GM19239 (cell line): Measurements from ENCODE around the gene TMC1.
"Not testable (repeated sequence)": the region's sequence is repeated elsewhere in the genome, so short reads cannot be mapped to it uniquely, and the experiment has no call there.

Source experiments
- DNase-seq: peaks from one replicate; pipeline ENCODE4 v3.0.0; 2011; ENCODE audit warnings: low spot score; ENCODE audit not compliant: insufficient read length
- FAIRE-seq: peaks from 2 replicates; lab custom pipeline; 2011; peaks lifted over from hg19 to GRCh38; lab: Jason Lieb, UNC

TMC1 gene

DNA sequence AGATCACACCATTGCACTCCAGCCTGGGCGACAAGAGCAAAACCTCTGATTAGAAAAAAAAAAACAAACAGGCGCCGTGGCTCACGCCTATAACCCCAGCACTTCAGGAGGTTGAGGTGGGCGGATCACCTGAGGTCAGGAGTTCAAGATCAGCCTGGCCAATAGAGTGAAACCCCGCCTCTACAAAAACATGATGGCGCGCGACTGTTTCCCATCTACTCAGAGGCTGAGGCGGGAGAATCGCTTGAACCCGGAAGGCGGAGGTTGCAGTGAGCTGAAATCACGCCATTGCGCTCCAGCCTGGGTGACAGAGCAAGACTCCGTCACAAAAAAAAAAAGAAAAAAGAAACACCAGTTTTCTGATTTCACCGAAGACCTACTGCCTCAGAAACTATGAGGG lies at the start of gene TMC1:
TMC1 (plus strand) TSS at position 193 of the 400 bp plus-strand sequence. CDS start 127,041 bp downstream, outside the sequence.
- DNase-seq, FAIRE-seq: not testable (repeated sequence)

DNA sequence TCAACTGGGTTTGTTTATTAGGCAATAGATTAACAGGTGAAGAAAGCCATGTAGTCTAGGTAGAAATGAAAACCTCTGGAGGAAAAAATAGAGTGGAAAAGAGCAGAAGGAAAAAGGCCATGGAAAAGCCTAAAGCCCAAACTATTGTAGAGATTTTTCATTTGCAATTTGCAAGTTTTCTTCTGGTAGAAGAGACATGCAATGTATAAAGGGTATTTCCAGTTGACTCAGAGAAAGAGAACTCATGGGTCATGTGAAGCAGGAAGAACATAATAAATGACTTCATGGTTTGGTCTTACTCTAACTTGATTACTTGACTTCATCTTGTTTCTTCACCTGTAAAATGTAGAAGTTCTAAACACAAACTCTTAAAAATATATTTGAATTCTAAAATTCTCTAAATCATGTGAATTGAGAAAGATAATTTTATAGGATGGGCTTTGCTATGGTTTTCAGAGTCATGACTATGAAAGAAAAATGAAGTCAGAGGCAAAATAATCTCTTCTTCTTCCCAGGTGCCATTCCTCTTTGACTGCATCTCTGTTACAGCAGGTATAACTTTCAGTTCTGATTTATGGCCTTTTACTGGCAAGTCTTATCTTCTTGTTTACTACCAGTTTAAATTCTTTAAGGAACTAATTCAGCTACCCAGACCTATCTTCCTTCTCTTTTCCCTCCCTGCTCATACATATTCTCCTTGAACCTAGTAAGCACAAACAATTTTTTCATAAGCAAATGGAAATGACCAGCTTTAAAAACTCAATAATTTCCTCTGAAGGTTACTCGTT lies 47.7 kb upstream of the TMC1 start:
- DNase-seq (no peak), FAIRE-seq (peak; percentile 72)

DNA sequence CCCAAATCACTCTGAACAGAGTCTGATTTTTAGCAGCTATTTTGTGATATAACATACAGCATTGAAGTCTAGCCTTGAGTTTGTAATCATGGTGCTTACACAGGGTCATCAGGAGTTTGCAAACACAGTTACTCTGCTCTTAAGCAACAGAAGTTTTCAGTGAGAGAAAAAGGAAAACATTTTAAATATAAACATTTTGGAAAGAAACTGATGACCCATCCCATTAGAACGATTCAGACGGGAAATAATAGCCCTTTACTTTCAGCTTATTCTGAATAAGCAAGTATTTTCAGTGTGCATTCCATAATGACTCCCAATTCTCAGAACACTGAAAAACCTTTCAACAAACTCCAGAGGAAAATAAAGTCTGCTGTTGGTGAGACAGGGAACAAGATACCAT lies 46.7 kb upstream of the TMC1 start:
- DNase-seq (no peak), FAIRE-seq (no peak)

DNA sequence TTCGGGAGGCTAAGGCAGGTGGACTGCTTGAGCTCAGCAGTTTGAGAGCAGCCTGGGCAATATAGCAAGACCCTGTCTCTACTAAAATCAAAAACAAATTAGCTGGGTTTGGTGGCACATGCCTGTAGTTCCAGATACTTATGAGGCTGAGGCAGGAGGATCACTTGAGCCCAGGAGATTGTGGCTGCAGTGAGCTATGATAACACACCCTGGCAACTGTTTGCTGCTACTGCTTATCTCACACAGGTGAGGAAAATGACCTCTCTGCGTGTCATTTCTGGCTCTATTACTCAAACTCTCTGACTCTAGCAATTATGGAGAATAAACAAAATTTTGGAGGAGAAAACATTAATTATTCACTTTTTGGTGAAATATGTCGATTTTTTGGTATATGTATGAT lies 45.3 kb upstream of the TMC1 start:
- FAIRE-seq (no peak), DNase-seq (no peak)

DNA sequence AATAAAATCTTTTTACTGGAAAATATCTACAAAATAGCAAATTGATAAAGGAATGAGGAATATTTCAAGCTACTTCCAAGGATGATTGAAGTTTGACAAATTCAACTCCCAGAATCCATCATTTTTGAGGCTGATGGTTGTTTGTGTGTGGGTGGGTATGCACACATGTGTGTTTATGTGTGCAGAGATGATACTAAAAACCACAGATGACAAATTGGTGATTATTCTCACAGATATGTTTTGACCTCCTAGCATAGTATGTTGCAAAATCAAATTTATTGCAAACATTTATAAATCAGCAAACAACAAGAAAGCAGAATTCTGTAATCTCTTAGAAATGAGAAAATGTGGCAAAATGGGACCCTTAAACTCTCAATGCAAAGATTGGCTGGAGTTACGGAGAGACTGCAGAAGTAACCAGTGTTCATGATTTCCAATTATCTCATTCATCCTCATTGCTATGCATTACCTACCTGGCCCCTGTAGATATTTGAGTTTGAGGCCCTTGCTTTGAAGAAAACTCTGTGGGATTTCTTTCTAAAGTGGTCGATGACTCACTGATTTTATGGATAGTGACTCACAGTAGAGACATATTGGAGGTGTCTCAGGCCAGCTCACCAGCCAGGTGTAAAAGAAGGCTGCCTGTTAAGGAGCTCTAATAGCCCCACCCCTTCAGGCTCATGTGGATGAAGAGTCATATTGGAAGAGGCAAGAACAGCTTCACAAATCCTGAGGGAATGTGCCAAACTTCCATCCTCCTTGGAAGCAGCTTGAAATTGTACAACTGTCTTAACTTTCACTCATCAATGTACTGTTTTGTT lies 44.6 kb upstream of the TMC1 start:
- no peak for FAIRE-seq
- no peak for DNase-seq

DNA sequence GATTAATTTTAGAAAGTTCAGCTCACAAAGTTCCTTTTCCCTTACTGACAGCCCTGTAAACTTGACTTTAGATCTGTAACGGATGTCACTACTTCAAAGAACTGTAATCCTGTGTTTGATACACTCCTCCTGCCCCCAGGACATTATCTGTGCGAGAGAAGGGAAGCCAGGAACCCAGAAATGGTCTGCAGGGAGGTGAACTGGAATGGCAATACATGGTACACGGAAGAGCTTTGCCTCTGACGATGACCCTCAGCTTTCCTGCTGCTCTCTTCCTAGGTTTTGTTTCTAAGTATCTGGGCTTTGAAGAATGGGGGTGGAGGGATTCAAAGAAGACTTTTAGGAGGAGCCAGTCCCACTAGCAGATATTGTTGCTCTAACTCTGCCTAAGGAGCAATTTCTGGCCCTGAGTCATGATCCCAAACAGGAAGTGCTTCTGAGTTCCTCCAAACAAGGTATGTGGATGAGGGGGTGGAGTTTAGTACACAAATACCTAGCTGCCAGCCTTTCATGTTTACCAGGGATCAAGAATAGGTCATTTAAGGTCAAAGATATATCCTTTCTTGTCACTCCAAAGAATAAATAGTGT lies 43.4 kb upstream of the TMC1 start:
- FAIRE-seq, result no peak

DNA sequence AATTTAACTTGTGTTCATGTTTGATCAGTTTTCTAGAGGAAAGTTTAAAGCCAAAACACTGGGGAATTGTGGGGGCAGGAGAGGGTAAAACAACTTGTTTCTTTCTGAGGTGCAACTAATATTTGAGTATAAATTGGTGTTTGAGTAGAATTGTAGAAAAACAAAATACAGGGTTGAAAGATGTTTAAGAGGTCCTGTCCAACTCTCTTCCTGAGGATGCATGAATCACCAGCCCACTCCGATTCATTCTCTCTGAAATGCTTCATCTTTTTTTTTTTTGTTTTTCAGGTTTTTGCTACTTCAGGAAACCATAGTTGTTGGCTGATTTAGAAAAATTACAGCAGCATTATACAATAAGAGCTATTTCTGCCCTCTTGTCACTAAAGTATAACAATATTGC lies 42.4 kb upstream of the TMC1 start:
- FAIRE-seq, result no peak
- no peak for DNase-seq

More for the DNA sequence above, 43.4 kb upstream of the TMC1 start:
- no peak for DNase-seq

DNA sequence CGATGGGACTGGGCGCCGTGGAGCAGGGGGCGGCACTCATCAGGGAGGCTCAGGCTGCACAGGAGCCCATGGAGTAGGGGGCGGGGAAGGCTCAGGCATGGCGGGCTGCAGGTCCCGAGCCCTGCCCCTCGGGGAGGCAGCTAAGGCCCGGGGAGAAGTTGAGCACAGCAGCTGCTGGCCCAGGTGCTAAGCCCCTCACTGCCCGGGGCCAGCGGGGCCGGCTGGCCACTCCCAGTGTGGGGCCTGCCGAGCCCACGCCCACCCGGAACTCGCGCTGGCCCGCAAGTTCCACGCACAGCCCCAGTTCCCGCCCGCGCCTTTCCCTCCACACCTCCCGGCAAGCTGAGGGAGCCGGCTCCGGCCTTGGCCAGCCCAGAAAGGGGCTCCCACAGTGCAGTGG lies 41.1 kb upstream of the TMC1 start:
- FAIRE-seq, DNase-seq: not testable (repeated sequence)

DNA sequence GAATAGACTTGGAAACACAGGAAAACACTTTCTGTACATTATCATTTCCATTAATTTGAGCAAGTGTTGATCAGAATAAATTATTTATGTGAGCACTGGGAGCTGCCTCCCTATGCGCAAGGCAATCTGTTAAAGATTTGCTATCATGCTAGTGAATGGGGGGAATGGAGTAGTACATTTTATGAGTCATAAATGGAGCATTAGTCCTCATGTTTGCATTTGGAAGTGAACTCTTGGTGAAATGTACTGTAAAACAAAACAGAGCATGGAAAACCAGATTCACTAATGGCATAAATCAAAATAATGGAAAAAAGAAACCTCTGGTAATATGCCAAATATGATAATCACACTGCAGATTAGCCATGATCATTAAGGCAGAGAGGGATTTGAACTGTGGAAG lies 40.5 kb upstream of the TMC1 start:
- no peak for DNase-seq
- no peak for FAIRE-seq

DNA sequence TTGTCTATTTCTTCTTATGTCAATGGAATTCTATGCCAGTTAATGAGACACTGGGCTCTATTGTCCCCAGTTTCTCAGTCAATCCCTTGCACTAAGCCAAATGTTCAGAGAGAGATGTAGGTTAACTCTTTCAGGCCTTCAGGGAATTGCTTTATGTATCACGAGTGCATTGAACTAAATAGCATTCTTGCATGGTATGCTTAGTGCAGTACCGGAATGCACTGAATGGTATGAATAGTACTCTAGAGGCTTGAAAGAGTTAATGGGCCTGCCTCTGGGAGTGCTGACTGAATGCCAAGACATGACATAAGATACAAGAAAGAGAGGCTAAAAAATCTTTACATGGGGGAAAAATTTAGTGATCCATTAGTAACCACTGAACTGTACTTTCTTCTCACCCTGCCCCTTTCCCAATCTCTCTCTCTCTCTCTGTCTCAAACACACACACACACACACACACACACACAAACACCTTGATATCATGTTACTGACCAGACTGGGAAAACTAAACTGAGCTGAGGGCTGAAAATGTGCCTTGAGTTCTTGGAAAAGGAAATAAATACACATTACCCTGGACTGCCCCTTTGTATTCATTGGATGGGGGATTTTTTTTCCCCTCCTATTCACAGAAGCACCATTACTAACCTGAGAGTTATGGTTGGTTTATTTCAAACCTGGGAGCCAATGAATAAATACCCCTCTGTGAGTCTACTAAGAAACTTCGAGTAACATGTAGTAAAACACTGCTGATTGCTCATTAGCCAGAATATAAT lies 35.4 kb upstream of the TMC1 start:
- DNase-seq (no peak), FAIRE-seq (no peak)

DNA sequence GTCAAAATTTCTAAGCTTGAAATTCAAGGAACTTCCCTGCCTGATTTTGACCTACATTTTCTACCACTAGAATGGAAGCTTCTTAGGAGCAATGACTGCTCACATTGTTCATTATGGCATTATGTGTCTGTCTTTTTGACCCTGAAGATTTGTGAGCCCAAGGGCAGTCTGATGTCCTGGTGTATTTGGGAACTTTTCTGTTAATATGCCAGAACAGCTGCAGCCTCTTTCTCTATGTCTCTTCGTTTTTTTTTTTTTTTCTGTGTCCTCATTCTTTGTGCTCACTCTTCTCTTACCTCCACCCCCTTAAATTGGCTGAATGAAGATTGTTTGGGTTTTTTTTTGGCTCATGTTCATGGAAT lies 34.8 kb upstream of the TMC1 start:
- FAIRE-seq, result no peak

DNA sequence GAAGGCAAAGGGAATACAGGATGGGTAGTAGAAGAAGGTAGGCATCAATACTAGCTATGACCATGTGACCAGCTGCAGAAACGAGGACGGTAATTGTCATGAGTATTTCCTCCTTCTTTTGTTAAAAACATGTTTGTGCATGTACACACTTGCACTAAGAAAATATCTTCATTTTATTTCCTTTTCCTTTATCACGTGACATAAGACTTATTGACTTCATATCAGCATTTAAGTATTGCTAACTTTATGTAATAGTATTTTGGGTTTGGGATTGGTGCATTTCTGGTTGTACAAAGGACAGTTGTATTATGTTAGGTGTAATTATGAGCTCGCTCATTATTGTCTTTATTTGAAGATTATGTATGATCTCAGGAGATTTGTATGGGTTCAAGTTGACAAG lies 33.7 kb upstream of the TMC1 start:
- DNase-seq, FAIRE-seq: not testable (repeated sequence)

More for the DNA sequence above, 34.8 kb upstream of the TMC1 start:
- DNase-seq, result no peak

DNA sequence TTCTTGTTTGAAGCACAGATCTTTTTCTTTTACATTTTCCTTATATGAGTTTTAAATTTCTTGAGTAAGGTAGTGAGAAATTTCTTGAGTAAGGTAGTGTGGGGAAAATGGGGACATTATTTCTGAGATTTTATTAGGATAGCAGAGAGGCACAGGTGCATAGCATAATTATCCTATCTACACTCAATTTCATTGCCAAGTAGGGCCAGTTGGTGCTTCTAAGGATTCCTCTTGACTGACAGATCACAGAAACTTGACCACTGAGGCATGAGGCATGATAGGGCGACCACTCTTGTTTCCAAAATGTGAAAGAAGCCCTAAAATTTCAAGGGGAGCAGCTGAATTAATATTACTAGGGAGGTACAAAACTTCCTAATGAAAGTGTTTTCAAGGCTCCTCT lies 31.4 kb upstream of the TMC1 start:
- no peak for DNase-seq
- FAIRE-seq, result no peak

DNA sequence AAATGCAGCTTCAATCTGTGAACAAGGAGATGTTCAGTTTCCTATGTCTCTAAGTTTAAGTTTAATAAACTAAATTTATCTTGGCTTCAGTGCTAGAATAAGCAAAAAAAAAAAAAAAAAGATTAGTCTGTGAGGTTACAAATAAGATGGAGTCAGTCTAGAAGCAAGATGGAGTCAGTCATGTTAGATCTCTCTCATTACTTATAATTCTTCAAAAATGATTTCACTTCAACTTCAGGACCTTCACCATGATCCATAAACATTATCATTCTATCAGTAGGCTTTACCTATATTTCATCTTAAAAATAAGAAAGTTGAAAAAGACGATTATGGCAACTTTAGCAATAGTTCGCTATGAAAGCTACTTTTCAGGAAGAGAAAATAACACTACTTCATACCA lies 30.2 kb upstream of the TMC1 start:
- no peak for FAIRE-seq
- DNase-seq, result no peak

DNA sequence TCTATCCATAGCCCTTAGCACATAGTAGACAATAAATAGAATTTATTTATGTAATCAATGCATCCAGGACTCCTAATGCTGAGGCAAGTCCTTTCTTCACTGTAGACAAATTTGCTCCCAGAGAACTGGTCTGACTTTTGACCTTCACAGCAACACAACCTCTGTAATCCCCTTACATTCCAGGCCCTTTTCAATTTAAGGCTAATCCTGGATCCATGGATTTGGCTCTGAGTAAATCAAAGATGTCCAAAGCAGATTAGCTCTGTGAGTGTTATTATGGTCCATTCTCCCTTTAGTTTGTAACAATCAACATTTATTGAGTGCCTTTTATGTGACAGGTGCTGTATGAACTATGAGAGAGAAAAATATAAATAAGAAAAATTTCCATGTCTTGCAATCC lies 27.4 kb upstream of the TMC1 start:
- FAIRE-seq (no peak), DNase-seq (no peak)

DNA sequence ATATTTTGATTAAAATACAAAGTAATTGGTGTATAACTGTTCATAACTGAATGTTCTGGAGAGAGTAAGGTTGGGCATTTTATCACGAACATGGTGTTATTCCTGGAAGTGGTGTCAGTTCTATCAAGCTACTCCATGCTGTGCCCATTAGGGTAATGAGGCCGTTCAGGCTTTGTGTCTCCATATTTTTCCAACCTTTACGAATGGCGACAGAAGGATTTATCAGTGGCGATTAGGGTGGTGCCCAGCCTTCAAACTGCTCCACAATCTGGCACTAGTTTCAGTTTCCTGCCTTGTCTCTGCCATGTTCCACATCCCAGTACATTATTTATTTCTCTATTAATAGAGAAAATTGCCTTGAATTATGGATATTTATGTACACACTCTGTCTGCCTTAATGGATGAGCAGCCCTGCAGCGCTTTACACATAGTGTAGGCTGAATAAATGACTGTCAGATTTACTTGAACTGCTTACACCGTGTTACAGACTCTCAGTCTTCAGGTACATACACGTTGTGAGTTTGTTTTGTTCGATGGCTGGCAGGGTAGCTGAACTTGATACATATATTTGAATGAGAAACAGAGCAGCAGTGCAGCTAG lies 23.9 kb upstream of the TMC1 start:
- DNase-seq (no peak), FAIRE-seq (no peak)

DNA sequence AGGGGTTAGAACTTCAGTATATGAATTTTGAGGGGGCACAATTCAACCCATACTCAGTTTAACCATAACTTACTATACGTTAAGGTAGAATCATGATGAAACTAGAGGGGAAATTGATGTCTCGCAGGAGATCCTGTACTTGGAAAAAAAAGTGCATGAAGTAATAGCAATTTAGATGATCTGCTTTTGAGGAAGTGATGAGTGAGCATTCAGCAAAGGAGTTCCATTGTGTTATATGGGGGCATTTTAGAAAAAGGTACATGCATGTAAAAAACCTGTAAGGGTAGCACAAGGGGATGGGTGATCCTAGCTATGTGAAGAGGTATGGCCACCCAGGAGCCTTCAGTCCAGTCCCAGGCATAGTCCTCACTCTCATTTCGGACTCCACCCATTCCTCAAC lies 14.8 kb upstream of the TMC1 start:
- FAIRE-seq (no peak), DNase-seq (no peak)

DNA sequence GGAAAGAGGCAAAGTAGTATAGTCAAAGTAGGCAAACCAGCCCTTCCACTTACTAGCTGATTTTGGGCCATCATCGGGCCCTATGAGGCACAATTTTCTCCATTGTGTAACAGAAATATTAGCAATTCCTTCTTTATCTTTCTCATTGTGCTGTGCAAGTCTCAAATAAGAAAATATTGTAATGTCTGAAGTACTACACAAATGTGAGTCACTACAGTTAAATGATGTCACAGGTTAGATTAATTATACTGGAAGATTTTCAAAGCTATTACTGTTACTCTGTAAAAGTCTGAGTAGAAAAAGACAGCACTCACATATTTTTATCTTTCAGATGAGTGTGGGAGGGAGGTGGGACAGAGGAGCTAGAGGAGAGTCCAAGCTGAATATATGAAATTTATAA lies 12.4 kb upstream of the TMC1 start:
- FAIRE-seq (peak; percentile 69), DNase-seq (no peak)

DNA sequence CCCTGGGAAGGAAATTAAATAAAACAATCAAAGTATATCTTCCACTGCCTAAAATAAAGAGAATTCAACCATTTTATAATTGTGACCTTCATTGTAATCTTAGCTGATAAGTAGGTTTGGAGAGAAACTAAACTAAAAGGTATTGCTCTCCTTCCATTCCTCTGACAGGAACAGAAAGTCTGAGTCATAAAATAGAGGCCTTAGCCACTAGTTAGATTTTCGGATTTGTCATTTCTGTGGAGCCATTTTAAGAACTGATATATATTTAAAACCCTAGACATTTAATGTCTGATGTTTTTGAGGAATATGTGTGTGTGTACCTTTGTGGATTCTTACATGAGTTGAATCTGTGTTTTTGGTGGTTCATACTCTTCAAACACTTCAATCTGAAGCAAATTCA lies 11.8 kb upstream of the TMC1 start:
- DNase-seq (peak; percentile 32), FAIRE-seq (no peak)

DNA sequence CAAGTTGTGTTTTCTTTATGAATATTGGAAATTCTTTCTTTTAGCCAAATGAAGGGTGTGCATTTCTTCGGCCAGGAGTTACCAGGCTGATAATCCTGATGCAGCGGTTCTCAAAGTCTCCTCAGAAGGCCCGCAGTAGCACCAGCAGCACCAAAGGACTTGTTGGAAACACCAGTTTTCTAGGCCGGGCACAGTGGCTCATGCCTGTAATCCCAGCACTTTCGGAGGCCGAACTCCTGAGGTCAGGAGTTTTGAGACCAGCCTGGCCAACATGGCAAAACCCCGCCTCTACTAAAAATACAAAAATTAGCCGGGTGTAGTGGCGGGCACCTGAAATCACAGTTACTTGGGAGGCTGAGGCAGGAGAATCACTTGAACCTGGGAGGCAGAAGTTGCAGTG lies 397 bp upstream of the TMC1 start:
- not testable (repeated sequence) for DNase-seq, FAIRE-seq
